HEK293 (cell line): ENCODE data around the gene PIP4K2A.

ENCODE experiments used
- CTCF ChIA-PET: fragments of 350-600 bp; formaldehyde crosslinking; extraction: SDS; loops from one replicate; lab custom pipeline; 2021; ENCODE audit warnings: antibody characterized with exemption; lab: Yijun Ruan, JAX
- POLR2A ChIA-PET: fragments of 300-600 bp; formaldehyde crosslinking; extraction: SDS; loops from one replicate; lab custom pipeline; 2020; ENCODE audit warnings: antibody characterized with exemption, inconsistent platforms; lab: Yijun Ruan, JAX
- H3K27ac ChIP-seq: fragments of 200-500 bp; sonication (Bioruptor generic); 2 replicates; pipeline ENCODE4 v1.5.1; 2014; ENCODE audit warnings: low read depth, low read length, control low read depth, inconsistent platforms; ENCODE audit errors: extremely low read depth
- H3K36me3 ChIP-seq, 2 experiments: fragments of 200-500 bp in 1 of 2; sonication (Bioruptor generic) in 1 of 2; 1 replicate in 1 of 2; 2 replicates in 1 of 2; pipeline ENCODE4 v1.5.1; 2014 to 2017; ENCODE audit warnings: inconsistent platforms in 2 of 2, low read length in 2 of 2; ENCODE audit not compliant: control insufficient read depth in 2 of 2, insufficient read depth in 1 of 2
- H3K4me1 ChIP-seq: fragments of 200-500 bp; sonication (Bioruptor generic); 2 replicates; pipeline ENCODE4 v1.5.1; 2014; ENCODE audit warnings: mild to moderate bottlenecking, low read length, inconsistent platforms; ENCODE audit not compliant: control insufficient read depth, insufficient read depth
- H3K4me3 ChIP-seq: 2 replicates; pipeline ENCODE4 v1.5.1; 2011; ENCODE audit warnings: low read depth, mild to moderate bottlenecking, control low read depth, low read length, moderate library complexity
- H3K9me3 ChIP-seq: fragments of 200-500 bp; sonication (Bioruptor generic); 2 replicates; pipeline ENCODE4 v1.5.1; 2014; ENCODE audit warnings: low read depth, low read length, inconsistent platforms; ENCODE audit not compliant: control insufficient read depth, insufficient read depth
- GLIS2 ChIP-seq: fragments of 450-650 bp; formaldehyde crosslinking; IDR thresholded peaks from 2 replicates; pipeline ENCODE4 v1.5.1; 2016; ENCODE audit warnings: missing biosample characterization, missing genetic modification characterization
- KLF7 ChIP-seq: fragments of 450-650 bp; formaldehyde crosslinking; IDR thresholded peaks from 2 replicates; pipeline ENCODE4 v1.5.1; 2016; ENCODE audit warnings: missing biosample characterization, missing genetic modification characterization, borderline replicate concordance
- REPIN1 ChIP-seq: fragments of 450-650 bp; formaldehyde crosslinking; IDR thresholded peaks from 2 replicates; pipeline ENCODE4 v1.5.1; 2017; ENCODE audit warnings: missing biosample characterization, missing genetic modification characterization, low read depth
- SCRT2 ChIP-seq: fragments of 450-650 bp; formaldehyde crosslinking; IDR thresholded peaks from 2 replicates; pipeline ENCODE4 v1.5.1; 2016; ENCODE audit warnings: missing biosample characterization, missing genetic modification characterization
- TCF7L2 ChIP-seq: IDR thresholded peaks from 2 replicates; pipeline ENCODE4 v1.6.1; 2011; ENCODE audit warnings: low read depth, mild to moderate bottlenecking, inconsistent platforms, low read length, moderate library complexity, borderline replicate concordance
- ZBTB48 ChIP-seq: fragments of 450-650 bp; formaldehyde crosslinking; IDR thresholded peaks from 2 replicates; pipeline ENCODE4 v1.5.1; 2016; ENCODE audit warnings: missing biosample characterization, missing genetic modification characterization
- ZBTB7A ChIP-seq: fragments of 450-650 bp; formaldehyde crosslinking; IDR thresholded peaks from 2 replicates; pipeline ENCODE4 v1.5.1; 2016; ENCODE audit warnings: low read depth, missing biosample characterization, missing genetic modification characterization
- ZNF10 ChIP-seq: fragments of 450-650 bp; formaldehyde crosslinking; IDR thresholded peaks from 2 replicates; pipeline ENCODE4 v1.5.1; 2017; ENCODE audit warnings: missing biosample characterization, missing genetic modification characterization
- ZNF16 ChIP-seq: fragments of 450-650 bp; formaldehyde crosslinking; IDR thresholded peaks from 2 replicates; pipeline ENCODE4 v1.5.1; 2016; ENCODE audit warnings: low read depth, missing biosample characterization, missing genetic modification characterization
- ZNF174 ChIP-seq: fragments of 450-650 bp; formaldehyde crosslinking; IDR thresholded peaks from 2 replicates; pipeline ENCODE4 v1.5.0; 2017; ENCODE audit warnings: missing biosample characterization, mild to moderate bottlenecking, missing genetic modification characterization
- ZNF23 ChIP-seq: fragments of 450-650 bp; formaldehyde crosslinking; IDR thresholded peaks from 2 replicates; pipeline ENCODE4 v1.5.1; 2016; ENCODE audit warnings: missing biosample characterization, missing genetic modification characterization, borderline replicate concordance
- ZNF292 ChIP-seq: fragments of 450-650 bp; formaldehyde crosslinking; IDR thresholded peaks from 2 replicates; pipeline ENCODE4 v1.5.1; 2016; ENCODE audit warnings: low read depth, missing biosample characterization, missing genetic modification characterization, borderline replicate concordance
- ZNF514 ChIP-seq: fragments of 450-650 bp; formaldehyde crosslinking; IDR thresholded peaks from 2 replicates; pipeline ENCODE4 v1.5.1; 2016; ENCODE audit warnings: missing biosample characterization, missing genetic modification characterization
- ZNF561 ChIP-seq: fragments of 450-650 bp; IDR thresholded peaks from 2 replicates; pipeline ENCODE4 v1.5.1; 2018; ENCODE audit warnings: missing biosample characterization, missing genetic modification characterization, borderline replicate concordance
- ZSCAN23 ChIP-seq: fragments of 450-650 bp; formaldehyde crosslinking; IDR thresholded peaks from 2 replicates; pipeline ENCODE4 v1.5.1; 2016; ENCODE audit warnings: missing biosample characterization, missing genetic modification characterization
- TF ChIP-seq, protein P1 (sequence below): fragments of 450-650 bp; formaldehyde crosslinking; IDR thresholded peaks from 2 replicates; pipeline ENCODE4 v1.5.1; 2017; ENCODE audit warnings: missing biosample characterization, mild to moderate bottlenecking, missing genetic modification characterization, moderate library complexity
- TF ChIP-seq, protein P2 (sequence below): sonication (generic); formaldehyde crosslinking; IDR thresholded peaks from 2 replicates; pipeline ENCODE4 v1.8.1; 2022; ENCODE audit warnings: mild to moderate bottlenecking, moderate library complexity, missing genetic modification reagents
- TF ChIP-seq, protein P3 (sequence below): fragments of 450-650 bp; formaldehyde crosslinking; conservative IDR thresholded peaks from 2 replicates; pipeline ENCODE4 v1.5.1; 2016; ENCODE audit warnings: low read depth, missing biosample characterization, missing genetic modification characterization
- TF ChIP-seq, protein P4 (sequence below): fragments of 450-650 bp; formaldehyde crosslinking; IDR thresholded peaks from 2 replicates; pipeline ENCODE4 v1.5.1; 2016; ENCODE audit warnings: missing biosample characterization, missing genetic modification characterization, borderline replicate concordance
- TF ChIP-seq, protein P5 (sequence below): fragments of 450-650 bp; formaldehyde crosslinking; IDR thresholded peaks from 2 replicates; pipeline ENCODE4 v1.5.1; 2016; ENCODE audit warnings: missing biosample characterization, missing genetic modification characterization

PIP4K2A gene

DNA sequence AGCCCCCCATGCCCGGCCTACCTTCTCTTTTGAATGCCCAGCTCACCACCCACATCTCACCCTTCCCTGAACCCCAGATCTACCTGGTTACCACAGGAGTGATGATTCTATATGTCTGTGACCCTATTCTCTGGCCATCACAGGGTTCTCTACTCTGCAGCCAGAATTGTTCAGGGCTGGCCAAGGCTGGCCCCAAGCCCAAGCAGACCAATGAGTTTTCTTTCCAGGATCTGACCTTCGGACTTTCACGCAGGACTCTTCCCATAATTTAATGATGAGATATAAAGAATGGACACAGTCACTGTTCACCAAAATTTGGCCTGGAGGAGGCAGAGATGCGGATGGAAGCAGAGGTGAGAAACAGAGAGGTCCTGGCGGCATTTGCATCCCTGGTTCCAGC is 72.6 kb downstream of the PIP4K2A start:
- peaks cover 3% of the 10 kb centered on the region; the same call in 1 of the 2 replicates for H3K4me1 ChIP-seq
- H3K9me3 ChIP-seq, result no peaks in the 10 kb centered on the region
- H3K4me3 ChIP-seq, result no peak overlapping the region
- no peak overlapping the region for H3K27ac ChIP-seq
- POLR2A ChIA-PET, result no interaction called here
- no peaks in the 10 kb centered on the region for H3K36me3 ChIP-seq
- CTCF ChIA-PET, result interaction anchor here (0.5 kb wide), 1 partner anchor 185 kb away, joined by 3 read pairs; no protein-coding TSS in a partner anchor
- TF ChIP-seq KLF7 (tag by site-specific recombination) (no peak), ZNF561 (tag by site-specific recombination) (no peak), ZNF10 (tag by site-specific recombination) (no peak), ZNF23 (tag by site-specific recombination) (no peak), REPIN1 (tag by site-specific recombination) (no peak), ZNF292 (tag by site-specific recombination) (no peak), ZNF16 (tag by site-specific recombination) (no peak), ZNF514 (no peak), ZSCAN23 (tag by site-specific recombination) (no peak), TCF7L2 (no peak), GLIS2 (tag by site-specific recombination) (no peak), ZBTB48 (tag by site-specific recombination) (no peak), ZBTB7A (tag by site-specific recombination) (no peak), ZNF174 (no peak), SCRT2 (tag by site-specific recombination) (no peak)
- TF ChIP-seq, protein P1, sequence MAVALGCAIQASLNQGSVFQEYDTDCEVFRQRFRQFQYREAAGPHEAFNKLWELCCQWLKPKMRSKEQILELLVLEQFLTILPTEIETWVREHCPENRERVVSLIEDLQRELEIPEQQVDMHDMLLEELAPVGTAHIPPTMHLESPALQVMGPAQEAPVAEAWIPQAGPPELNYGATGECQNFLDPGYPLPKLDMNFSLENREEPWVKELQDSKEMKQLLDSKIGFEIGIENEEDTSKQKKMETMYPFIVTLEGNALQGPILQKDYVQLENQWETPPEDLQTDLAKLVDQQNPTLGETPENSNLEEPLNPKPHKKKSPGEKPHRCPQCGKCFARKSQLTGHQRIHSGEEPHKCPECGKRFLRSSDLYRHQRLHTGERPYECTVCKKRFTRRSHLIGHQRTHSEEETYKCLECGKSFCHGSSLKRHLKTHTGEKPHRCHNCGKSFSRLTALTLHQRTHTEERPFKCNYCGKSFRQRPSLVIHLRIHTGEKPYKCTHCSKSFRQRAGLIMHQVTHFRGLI (tag by site-specific recombination), result no peak
- TF ChIP-seq, protein P2, sequence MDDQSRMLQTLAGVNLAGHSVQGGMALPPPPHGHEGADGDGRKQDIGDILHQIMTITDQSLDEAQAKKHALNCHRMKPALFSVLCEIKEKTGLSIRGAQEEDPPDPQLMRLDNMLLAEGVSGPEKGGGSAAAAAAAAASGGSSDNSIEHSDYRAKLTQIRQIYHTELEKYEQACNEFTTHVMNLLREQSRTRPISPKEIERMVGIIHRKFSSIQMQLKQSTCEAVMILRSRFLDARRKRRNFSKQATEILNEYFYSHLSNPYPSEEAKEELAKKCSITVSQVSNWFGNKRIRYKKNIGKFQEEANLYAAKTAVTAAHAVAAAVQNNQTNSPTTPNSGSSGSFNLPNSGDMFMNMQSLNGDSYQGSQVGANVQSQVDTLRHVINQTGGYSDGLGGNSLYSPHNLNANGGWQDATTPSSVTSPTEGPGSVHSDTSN (CRISPR knock-in tag), result no peak
- TF ChIP-seq, protein P3, sequence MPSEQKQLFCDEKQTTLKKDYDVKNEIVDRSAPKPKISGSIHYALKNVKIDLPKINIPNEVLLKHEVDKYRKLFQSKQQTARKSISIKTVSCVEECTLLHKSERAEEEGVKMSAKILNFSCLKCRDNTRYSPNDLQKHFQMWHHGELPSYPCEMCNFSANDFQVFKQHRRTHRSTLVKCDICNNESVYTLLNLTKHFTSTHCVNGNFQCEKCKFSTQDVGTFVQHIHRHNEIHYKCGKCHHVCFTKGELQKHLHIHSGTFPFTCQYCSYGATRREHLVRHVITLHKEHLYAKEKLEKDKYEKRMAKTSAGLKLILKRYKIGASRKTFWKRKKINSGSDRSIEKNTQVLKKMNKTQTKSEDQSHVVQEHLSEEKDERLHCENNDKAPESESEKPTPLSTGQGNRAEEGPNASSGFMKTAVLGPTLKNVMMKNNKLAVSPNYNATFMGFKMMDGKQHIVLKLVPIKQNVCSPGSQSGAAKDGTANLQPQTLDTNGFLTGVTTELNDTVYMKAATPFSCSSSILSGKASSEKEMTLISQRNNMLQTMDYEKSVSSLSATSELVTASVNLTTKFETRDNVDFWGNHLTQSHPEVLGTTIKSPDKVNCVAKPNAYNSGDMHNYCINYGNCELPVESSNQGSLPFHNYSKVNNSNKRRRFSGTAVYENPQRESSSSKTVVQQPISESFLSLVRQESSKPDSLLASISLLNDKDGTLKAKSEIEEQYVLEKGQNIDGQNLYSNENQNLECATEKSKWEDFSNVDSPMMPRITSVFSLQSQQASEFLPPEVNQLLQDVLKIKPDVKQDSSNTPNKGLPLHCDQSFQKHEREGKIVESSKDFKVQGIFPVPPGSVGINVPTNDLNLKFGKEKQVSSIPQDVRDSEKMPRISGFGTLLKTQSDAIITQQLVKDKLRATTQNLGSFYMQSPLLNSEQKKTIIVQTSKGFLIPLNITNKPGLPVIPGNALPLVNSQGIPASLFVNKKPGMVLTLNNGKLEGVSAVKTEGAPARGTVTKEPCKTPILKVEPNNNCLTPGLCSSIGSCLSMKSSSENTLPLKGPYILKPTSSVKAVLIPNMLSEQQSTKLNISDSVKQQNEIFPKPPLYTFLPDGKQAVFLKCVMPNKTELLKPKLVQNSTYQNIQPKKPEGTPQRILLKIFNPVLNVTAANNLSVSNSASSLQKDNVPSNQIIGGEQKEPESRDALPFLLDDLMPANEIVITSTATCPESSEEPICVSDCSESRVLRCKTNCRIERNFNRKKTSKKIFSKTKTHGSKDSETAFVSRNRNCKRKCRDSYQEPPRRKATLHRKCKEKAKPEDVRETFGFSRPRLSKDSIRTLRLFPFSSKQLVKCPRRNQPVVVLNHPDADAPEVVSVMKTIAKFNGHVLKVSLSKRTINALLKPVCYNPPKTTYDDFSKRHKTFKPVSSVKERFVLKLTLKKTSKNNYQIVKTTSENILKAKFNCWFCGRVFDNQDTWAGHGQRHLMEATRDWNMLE (tag by site-specific recombination), result no peak
- TF ChIP-seq, protein P4, sequence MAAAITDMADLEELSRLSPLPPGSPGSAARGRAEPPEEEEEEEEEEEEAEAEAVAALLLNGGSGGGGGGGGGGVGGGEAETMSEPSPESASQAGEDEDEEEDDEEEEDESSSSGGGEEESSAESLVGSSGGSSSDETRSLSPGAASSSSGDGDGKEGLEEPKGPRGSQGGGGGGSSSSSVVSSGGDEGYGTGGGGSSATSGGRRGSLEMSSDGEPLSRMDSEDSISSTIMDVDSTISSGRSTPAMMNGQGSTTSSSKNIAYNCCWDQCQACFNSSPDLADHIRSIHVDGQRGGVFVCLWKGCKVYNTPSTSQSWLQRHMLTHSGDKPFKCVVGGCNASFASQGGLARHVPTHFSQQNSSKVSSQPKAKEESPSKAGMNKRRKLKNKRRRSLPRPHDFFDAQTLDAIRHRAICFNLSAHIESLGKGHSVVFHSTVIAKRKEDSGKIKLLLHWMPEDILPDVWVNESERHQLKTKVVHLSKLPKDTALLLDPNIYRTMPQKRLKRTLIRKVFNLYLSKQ, result no peak
- TF ChIP-seq, protein P5, sequence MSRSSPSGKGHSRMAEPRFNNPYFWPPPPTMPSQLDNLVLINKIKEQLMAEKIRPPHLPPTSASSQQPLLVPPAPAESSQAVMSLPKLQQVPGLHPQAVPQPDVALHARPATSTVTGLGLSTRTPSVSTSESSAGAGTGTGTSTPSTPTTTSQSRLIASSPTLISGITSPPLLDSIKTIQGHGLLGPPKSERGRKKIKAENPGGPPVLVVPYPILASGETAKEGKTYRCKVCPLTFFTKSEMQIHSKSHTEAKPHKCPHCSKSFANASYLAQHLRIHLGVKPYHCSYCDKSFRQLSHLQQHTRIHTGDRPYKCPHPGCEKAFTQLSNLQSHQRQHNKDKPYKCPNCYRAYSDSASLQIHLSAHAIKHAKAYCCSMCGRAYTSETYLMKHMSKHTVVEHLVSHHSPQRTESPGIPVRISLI, result no peak
